Neuronal stem cell (in vitro differentiated cells): ENCODE measurements around the gene KAZN.
A peak's percentile ranks its signal among the peaks of the same experiment; 100 is the strongest.

Experiments used
- DNase-seq: peaks from one replicate; pipeline ENCODE4 v3.0.0-alpha.2; 2013; ENCODE audit warnings: low spot score
- H2AFZ ChIP-seq: one replicate; pipeline ENCODE4 v1.6.1; 2013; ENCODE audit warnings: mild to moderate bottlenecking, low read length, inconsistent platforms
- H2AK5ac ChIP-seq: 2 replicates; pipeline ENCODE4 v1.6.1; 2013; ENCODE audit warnings: low read depth, mild to moderate bottlenecking, inconsistent platforms, low read length, moderate library complexity, mixed read lengths
- H2BK120ac ChIP-seq: 2 replicates; pipeline ENCODE4 v1.6.1; 2013; ENCODE audit warnings: low read depth, mild to moderate bottlenecking, inconsistent platforms, low read length, moderate library complexity, mixed read lengths
- H2BK12ac ChIP-seq: one replicate; pipeline ENCODE4 v1.6.1; 2013; ENCODE audit warnings: low read length, inconsistent platforms
- H2BK15ac ChIP-seq: 2 replicates; pipeline ENCODE4 v1.6.1; 2013; ENCODE audit warnings: mild to moderate bottlenecking, low read length, inconsistent platforms, mixed read lengths
- H2BK5ac ChIP-seq: one replicate; pipeline ENCODE4 v1.6.1; 2013; ENCODE audit warnings: inconsistent platforms, mild to moderate bottlenecking, low read length, moderate library complexity
- H3K14ac ChIP-seq: one replicate; pipeline ENCODE4 v1.6.1; 2013; ENCODE audit warnings: low read length, inconsistent platforms
- H3K18ac ChIP-seq: 2 replicates; pipeline ENCODE4 v1.6.1; 2013; ENCODE audit warnings: low read length, inconsistent platforms
- H3K23ac ChIP-seq: 2 replicates; pipeline ENCODE4 v1.6.1; 2013; ENCODE audit warnings: low read depth, mild to moderate bottlenecking, mixed read lengths, low read length, inconsistent platforms; ENCODE audit not compliant: poor library complexity
- H3K27ac ChIP-seq: replicated peaks from 3 replicates; pipeline ENCODE4 v1.5.1; 2013; ENCODE audit warnings: low read length, inconsistent platforms
- H3K27me3 ChIP-seq, 3 experiments: 2 replicates each; pipeline ENCODE4 v1.6.1; 2013; ENCODE audit warnings: low read length in 3 of 3, mild to moderate bottlenecking in 2 of 3, inconsistent platforms in 1 of 3, low read depth in 1 of 3, mixed read lengths in 1 of 3, moderate library complexity in 1 of 3; ENCODE audit not compliant: control insufficient read depth in 3 of 3, insufficient read depth in 3 of 3
- H3K36me3 ChIP-seq, 2 donors: replicated peaks in 1 of 2; 2 replicates each; pipeline ENCODE4 v1.6.1; 2013; ENCODE audit warnings: low read length in 2 of 2; ENCODE audit not compliant: control insufficient read depth in 2 of 2, insufficient read depth in 2 of 2
- H3K4ac ChIP-seq: 2 replicates; pipeline ENCODE4 v1.6.1; 2013; ENCODE audit warnings: inconsistent platforms, mild to moderate bottlenecking, low read length, moderate library complexity
- H3K4me1 ChIP-seq, 2 donors: 1 replicate in 1 of 2; 2 replicates in 1 of 2; pipeline ENCODE4 v1.6.1; 2013; ENCODE audit warnings: low read length in 2 of 2, low read depth in 1 of 2; ENCODE audit not compliant: control insufficient read depth in 2 of 2, insufficient read depth in 1 of 2
- H3K4me2 ChIP-seq: one replicate; pipeline ENCODE4 v1.6.1; 2013; ENCODE audit warnings: mild to moderate bottlenecking, low read length, inconsistent platforms; ENCODE audit not compliant: insufficient read depth, poor library complexity, severe bottlenecking
- H3K4me3 ChIP-seq, 2 donors: 2 replicates each; pipeline ENCODE4 v1.5.1; 2013; ENCODE audit warnings: low read length in 2 of 2, mild to moderate bottlenecking in 2 of 2, inconsistent platforms in 1 of 2, moderate library complexity in 1 of 2
- H3K79me1 ChIP-seq: one replicate; pipeline ENCODE4 v1.6.1; 2013; ENCODE audit warnings: low read depth, mild to moderate bottlenecking, inconsistent platforms, low read length, moderate library complexity
- H3K9ac ChIP-seq: one replicate; pipeline ENCODE4 v1.6.1; 2013; ENCODE audit warnings: mild to moderate bottlenecking, low read depth, low read length, inconsistent platforms; ENCODE audit not compliant: poor library complexity
- H3K9me3 ChIP-seq, 2 donors: replicated peaks in 1 of 2; 2 replicates each; pipeline versions ENCODE3 to v1.6.1; 2013; ENCODE audit warnings: low read length in 2 of 2, mild to moderate bottlenecking in 2 of 2, inconsistent platforms in 1 of 2, low read depth in 1 of 2, mixed read lengths in 1 of 2, moderate library complexity in 1 of 2; ENCODE audit not compliant: control insufficient read depth in 2 of 2, insufficient read depth in 1 of 2
- H4K8ac ChIP-seq: one replicate; pipeline ENCODE4 v1.6.1; 2013; ENCODE audit warnings: low read depth, mild to moderate bottlenecking, inconsistent platforms, low read length, moderate library complexity
- H4K91ac ChIP-seq: one replicate; pipeline ENCODE4 v1.6.1; 2013; ENCODE audit warnings: low read length, low read depth, mild to moderate bottlenecking, inconsistent platforms; ENCODE audit not compliant: poor library complexity
- WGBS, 2 donors: extraction: QIAGEN DNeasy Blood & Tissue Kit; methylation state at CpG; one replicate each; pipeline ENCODE4 v1.1.7; 2013; ENCODE audit warnings: missing lambda C conversion rate in 2 of 2, mixed read lengths in 1 of 2; ENCODE audit not compliant: insufficient read length in 2 of 2, insufficient replicate concordance in 1 of 2; ENCODE audit errors: extremely low coverage in 2 of 2; 5-methylcytosine and 5-hydroxymethylcytosine counted together

The KAZN gene

DNA sequence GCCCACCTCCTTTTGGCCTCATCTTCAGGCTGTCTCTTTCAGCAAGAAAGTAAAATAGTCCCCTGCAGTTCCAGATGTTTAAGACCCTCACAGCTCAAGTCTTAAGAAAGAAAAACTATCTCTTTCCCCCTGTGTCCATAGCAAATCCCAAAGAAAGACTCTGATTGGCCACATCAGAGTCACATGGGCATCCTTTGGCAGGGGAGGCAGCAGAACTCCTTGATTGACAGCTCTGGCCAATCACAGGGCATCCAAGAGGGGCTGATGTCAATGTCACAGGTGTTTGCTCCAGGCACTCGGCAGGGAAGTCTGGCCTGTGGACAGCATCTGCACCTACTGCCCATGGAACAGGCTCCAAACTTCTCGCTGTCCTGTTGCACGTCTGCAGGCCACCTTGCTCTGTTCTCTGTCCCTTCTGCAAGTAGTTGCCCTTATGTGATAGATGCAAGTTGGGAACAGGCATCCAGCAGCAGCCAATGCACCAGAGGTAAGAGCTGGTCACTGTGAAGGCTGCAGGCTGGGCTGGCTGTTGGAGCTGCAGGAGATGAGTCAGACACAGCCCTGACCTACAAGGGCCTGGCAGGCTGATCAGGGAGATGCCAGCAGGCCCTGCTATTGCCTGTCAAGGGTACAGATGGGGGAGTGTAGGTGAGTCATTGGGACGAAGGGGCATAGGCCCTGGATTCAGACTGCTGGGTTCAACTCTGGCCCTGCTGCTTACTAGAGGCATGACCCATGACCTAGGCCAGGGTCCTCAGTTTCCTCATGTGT lies 458.2 kb downstream of the KAZN start:
- H2BK120ac ChIP-seq: no peak overlapping the region
- no peak overlapping the region for H2BK12ac ChIP-seq
- no peak overlapping the region for H3K27ac ChIP-seq
- peak overlapping the region; percentile 6 for H4K91ac ChIP-seq
- H2AK5ac ChIP-seq: no peak overlapping the region
- H3K9me3 ChIP-seq: peaks cover 0 to 10% of the 10 kb centered on the region in 2 donors
- peak overlapping the region; percentile 28 for H3K18ac ChIP-seq
- no peak overlapping the region for H2BK15ac ChIP-seq
- H2BK5ac ChIP-seq: no peak overlapping the region
- no peak overlapping the region for H3K4me2 ChIP-seq
- H3K79me1 ChIP-seq: no peaks in the 10 kb centered on the region
- no peak overlapping the region for H3K14ac ChIP-seq
- no peak for DNase-seq
- peak overlapping the region; percentile 45 for H3K9ac ChIP-seq
- no peak overlapping the region for H3K4ac ChIP-seq
- no peaks in the 10 kb centered on the region for H3K27me3 ChIP-seq
- WGBS, 2 donors: no CpG with 5 or more reads among the region's 4 CpGs
- H4K8ac ChIP-seq: no peak overlapping the region
- H2AFZ ChIP-seq: no peak overlapping the region
- peaks cover 5 to 87% of the 10 kb centered on the region in 2 donors for H3K36me3 ChIP-seq
- no peak overlapping the region for H3K4me3 ChIP-seq
- peaks cover 0 to 2% of the 10 kb centered on the region in 2 donors for H3K4me1 ChIP-seq
- H3K23ac ChIP-seq: no peak overlapping the region

DNA sequence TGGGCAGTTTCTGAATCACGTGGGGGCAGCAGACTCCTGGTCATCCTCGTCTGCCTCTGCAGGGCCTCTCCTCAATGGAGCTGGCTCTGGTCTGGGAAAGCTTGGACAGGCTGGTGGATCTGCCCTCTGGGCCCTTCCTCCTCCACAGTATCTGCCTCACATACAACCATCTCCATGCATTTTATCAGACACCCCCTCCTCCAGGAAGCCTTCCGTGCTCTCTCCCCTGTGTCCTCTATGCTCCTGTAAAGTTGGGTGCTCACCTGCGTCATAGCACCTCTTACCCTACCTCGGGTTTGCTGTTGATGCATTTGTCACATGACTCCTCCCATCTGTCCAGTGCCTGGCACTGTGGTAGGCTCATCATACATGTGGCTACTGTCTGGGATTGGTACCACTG lies 459.3 kb downstream of the KAZN start:
- Histone ChIP-seq H3K9me3 (peaks cover 3 to 21% of the 10 kb centered on the region in 2 donors), H2AK5ac (no peak overlapping the region), H3K4ac (no peak overlapping the region), H3K18ac (no peak overlapping the region), H3K4me1 (no peaks in the 10 kb centered on the region), H2BK15ac (no peak overlapping the region), H3K27me3 (no peaks in the 10 kb centered on the region), H3K4me3 (no peak overlapping the region), H4K8ac (no peak overlapping the region), H4K91ac (no peak overlapping the region), H3K23ac (no peak overlapping the region), H3K27ac (no peak overlapping the region), H2BK120ac (no peak overlapping the region), H3K14ac (no peak overlapping the region), H3K79me1 (no peaks in the 10 kb centered on the region), H2BK12ac (no peak overlapping the region), H3K4me2 (no peak overlapping the region), H3K36me3 (peaks cover 6 to 91% of the 10 kb centered on the region in 2 donors), H2AFZ (no peak overlapping the region), H2BK5ac (no peak overlapping the region), H3K9ac (no peak overlapping the region)
- no CpG with 5 or more reads among the region's 5 CpGs for WGBS, 2 donors
- DNase-seq: no peak

- Histone ChIP-seq H3K4ac (no peak overlapping the region), H3K9ac (no peak overlapping the region), H3K9me3 (peaks cover 3 to 21% of the 10 kb centered on the region in 2 donors), H2BK15ac (no peak overlapping the region), H4K91ac (no peak overlapping the region), H2BK12ac (no peak overlapping the region), H3K23ac (no peak overlapping the region), H3K27ac (no peak overlapping the region), H3K27me3 (no peaks in the 10 kb centered on the region), H3K4me1 (no peaks in the 10 kb centered on the region), H3K4me2 (no peak overlapping the region), H2BK5ac (no peak overlapping the region), H3K18ac (no peak overlapping the region), H3K79me1 (no peaks in the 10 kb centered on the region), H3K14ac (no peak overlapping the region), H2AFZ (no peak overlapping the region), H3K36me3 (peaks cover 6 to 91% of the 10 kb centered on the region in 2 donors), H2BK120ac (no peak overlapping the region), H3K4me3 (no peak overlapping the region), H4K8ac (no peak overlapping the region), H2AK5ac (no peak overlapping the region)
- DNase-seq: no peak
- no CpG with 5 or more reads among the region's 2 CpGs for WGBS, 2 donors
Measured at GRCh38 chr1:15058261-15058660, 459.8 kb downstream of the KAZN start.

GRCh38 chr1:15060104-15060503 lies 461.6 kb downstream of the KAZN start:
- no peak overlapping the region for H2BK12ac ChIP-seq
- no peak overlapping the region for H2BK5ac ChIP-seq
- no peak overlapping the region for H3K4me2 ChIP-seq
- H2AFZ ChIP-seq: no peak overlapping the region
- no peak overlapping the region for H3K27ac ChIP-seq
- H3K79me1 ChIP-seq: no peaks in the 10 kb centered on the region
- no peak overlapping the region for H4K8ac ChIP-seq
- H3K27me3 ChIP-seq: no peaks in the 10 kb centered on the region
- no peak overlapping the region for H2AK5ac ChIP-seq
- no peak overlapping the region for H3K9ac ChIP-seq
- H2BK15ac ChIP-seq: no peak overlapping the region
- DNase-seq: no peak
- H3K23ac ChIP-seq: no peak overlapping the region
- H3K14ac ChIP-seq: no peak overlapping the region
- H4K91ac ChIP-seq: no peak overlapping the region
- H3K4me1 ChIP-seq: no peaks in the 10 kb centered on the region
- H3K9me3 ChIP-seq: peaks cover 3 to 21% of the 10 kb centered on the region in 2 donors
- no peak overlapping the region for H2BK120ac ChIP-seq
- peaks cover 8 to 97% of the 10 kb centered on the region in 2 donors for H3K36me3 ChIP-seq
- no peak overlapping the region for H3K4ac ChIP-seq
- no peak overlapping the region for H3K4me3 ChIP-seq
- no CpG with 5 or more reads among the region's 25 CpGs for WGBS, 2 donors
- no peak overlapping the region for H3K18ac ChIP-seq
